GM12891 (cell line): ENCODE data around the gene CDH19.

ENCODE experiments used
- POLR2A ChIP-seq: IDR thresholded peaks from 2 replicates; pipeline ENCODE4 v1.6.1; 2011; ENCODE audit warnings: low read depth, low read length, control low read depth
- POLR2AphosphoS5 ChIP-seq: IDR thresholded peaks from 2 replicates; pipeline ENCODE4 v1.6.1; 2011; ENCODE audit warnings: low read depth, low read length, control low read depth
- POU2F2 ChIP-seq: IDR thresholded peaks from 2 replicates; pipeline ENCODE4 v1.6.1; 2011; ENCODE audit warnings: low read depth, mild to moderate bottlenecking, control low read depth, low read length, moderate library complexity
- SPI1 ChIP-seq: IDR thresholded peaks from 2 replicates; pipeline ENCODE4 v1.6.1; 2011; ENCODE audit warnings: low read depth, low read length, control low read depth
- TAF1 ChIP-seq: IDR thresholded peaks from 2 replicates; pipeline ENCODE4 v1.6.1; 2011; ENCODE audit warnings: low read depth, low read length, control low read depth

DNA sequence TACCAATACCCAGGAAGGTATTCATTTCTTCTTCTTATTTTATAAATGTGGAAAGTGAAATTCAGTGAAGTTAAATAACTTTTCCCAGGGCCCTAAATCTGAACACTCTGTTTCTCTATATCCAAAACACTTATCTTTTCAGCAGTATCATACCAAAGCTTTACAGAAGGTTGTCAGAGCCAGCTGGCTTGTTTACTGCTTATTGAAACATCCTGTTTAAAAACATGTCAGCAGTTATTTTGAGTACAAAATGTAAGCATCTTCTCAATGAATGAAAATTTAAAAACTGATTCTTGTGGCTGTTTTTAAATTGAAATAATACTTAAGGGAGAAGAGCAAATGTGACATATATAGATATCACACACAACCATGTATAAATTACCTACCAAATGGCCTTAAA, 11.3 kb upstream of the CDH19 start:
- TF ChIP-seq POLR2A (no peak), POLR2AphosphoS5 (no peak), TAF1 (no peak), SPI1 (no peak), POU2F2 (no peak)
